A673 (cell line): ENCODE measurements around the gene CD93.

Experiments used
- CTCF ChIP-seq: fragments of 300-800, 200-600 bp; sonication (generic); conservative IDR thresholded peaks from 2 replicates; pipeline ENCODE4 v1.5.1; 2017; ENCODE audit warnings: low read depth, mild to moderate bottlenecking, antibody characterized with exemption, low read length, moderate library complexity, mixed read lengths
- EZH2 ChIP-seq: fragments of 200-600 bp; sonication (generic); IDR thresholded peaks from 2 replicates; pipeline ENCODE4 v1.6.1; 2017; ENCODE audit warnings: borderline replicate concordance, low read depth, mild to moderate bottlenecking, mixed read lengths, antibody characterized with exemption, low read length; ENCODE audit not compliant: poor library complexity, severe bottlenecking

DNA sequence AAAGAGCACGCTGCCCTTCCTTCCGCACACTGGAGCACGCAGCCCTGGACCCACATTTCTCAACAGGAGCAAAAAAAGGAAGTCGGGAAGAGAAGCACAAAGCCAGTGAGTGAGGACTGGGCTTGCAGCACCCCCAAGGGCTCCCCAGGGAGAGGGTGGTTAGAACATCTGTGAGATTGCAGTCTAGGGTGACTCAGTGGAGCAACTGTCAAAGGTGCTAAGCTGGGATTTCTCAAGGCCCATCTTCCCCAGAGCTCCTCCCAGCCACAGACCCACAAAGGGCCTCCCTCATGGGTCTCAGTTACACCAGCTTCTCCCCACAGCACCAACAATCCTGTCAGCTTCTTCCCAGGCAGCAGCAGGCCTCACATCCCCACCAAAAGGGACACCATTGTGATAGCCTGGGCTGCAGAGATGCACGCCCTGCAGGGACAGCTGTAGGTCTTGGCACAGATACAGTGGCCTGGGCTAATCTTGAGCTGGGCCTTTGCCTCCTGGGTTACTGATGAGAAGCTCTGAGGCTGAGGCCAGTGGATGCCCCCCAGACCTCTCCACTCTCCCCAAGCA lies 39.6 kb upstream of the CD93 start:
- TF ChIP-seq CTCF (no peak), EZH2 (no peak)
